GM21723 (cell line): ENCODE results near the gene FLOT2.
"Not testable (repeated sequence)": the region's sequence is repeated elsewhere in the genome, so short reads cannot be mapped to it uniquely, and the experiment has no call there.

ENCODE experiments used
- ATAC-seq: cut with Tn5 transposase; IDR thresholded peaks from one replicate; pipeline ENCODE4 v1.9.1; 2021; ENCODE audit warnings: mild to moderate bottlenecking, moderate library complexity; ENCODE audit not compliant: unreplicated experiment

The FLOT2 gene

DNA sequence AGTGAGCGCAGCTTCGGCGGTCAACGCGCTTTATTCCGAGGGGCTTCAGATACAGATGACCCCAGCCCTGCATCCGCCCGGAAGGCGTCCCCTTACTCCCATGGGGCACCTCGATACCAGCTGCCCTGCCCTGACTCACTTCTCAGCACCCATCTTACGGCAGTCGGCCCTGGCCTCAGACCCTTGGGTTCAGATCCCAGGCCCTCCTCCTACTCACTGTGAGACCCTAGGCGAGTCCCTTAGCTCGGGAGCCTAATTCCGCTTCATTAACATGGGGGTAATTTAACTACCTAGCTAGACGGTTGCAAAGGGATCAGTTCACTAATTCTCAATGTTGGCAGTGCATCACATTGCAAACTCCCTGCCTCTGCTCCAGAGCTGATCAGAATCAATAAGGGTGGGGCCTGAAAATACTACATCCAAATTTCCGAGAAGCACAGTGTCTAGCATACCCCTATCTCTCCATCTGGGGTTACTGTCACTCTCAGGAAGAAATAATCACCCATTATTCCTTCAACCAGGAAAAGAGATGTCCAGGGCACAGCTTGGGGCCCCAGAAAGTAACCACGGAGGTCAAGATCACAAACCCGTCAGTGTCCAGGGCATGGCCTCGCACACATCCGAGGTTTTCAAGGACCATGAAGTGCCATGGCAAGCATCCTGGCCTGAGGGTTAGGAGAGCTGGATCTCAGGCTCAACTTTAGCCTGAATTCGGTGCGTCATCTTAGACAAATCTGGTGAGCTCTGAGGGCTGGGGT lies 415 bp upstream of the FLOT2 start:
- ATAC-seq = peak; percentile 4

DNA sequence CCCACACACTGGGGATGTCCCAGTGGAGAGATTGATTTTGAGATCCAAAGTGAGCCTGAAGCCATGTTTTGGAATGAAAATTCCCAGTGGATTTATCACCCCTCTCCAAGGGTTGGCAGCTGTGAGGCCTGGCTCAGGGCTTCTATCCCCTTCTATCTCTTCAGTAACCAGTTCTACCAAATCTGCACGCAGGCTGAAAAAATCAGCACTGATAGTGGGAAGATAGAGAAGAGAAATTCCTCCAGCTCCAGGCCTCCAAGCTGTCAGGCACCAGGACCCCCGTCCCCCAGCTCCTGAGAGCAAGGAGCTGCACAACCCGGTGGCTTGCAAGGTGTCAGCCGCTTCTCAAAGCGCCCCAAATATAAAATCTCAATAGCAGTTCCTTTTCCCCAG lies 1.0 kb downstream of the FLOT2 start:
- no peak for ATAC-seq

DNA sequence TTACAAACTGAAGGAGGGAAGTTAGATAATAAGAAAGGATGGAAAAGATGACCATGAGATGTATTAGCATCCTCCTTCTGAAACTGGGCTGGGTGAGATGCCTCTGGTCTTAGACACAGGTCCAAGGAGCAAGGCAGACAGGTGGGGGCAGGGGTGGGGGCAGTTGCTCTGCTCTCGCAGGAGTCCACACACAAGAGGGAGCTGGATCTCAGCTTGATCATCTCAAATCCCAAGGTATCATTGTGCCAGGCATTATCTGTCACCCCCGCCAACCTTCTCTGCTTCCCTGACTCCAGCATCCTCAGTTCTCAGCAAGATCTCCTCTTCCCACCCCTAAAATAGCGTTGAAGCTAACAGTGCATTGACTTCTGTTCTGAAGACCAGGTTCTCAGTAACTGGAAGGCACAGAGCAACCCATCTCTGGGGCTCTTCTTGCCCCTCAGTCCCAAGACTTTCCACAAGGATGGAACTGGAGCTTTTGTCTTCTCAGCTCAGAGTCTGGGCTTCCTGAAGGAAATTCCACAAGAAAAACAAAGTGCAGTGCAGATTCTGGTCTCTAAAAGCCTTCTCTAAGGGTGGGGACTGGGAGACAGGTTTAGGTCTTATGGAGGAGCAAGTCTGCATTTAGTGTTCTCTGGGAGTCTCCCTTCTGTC lies 1.6 kb downstream of the FLOT2 start:
- ATAC-seq = no peak

DNA sequence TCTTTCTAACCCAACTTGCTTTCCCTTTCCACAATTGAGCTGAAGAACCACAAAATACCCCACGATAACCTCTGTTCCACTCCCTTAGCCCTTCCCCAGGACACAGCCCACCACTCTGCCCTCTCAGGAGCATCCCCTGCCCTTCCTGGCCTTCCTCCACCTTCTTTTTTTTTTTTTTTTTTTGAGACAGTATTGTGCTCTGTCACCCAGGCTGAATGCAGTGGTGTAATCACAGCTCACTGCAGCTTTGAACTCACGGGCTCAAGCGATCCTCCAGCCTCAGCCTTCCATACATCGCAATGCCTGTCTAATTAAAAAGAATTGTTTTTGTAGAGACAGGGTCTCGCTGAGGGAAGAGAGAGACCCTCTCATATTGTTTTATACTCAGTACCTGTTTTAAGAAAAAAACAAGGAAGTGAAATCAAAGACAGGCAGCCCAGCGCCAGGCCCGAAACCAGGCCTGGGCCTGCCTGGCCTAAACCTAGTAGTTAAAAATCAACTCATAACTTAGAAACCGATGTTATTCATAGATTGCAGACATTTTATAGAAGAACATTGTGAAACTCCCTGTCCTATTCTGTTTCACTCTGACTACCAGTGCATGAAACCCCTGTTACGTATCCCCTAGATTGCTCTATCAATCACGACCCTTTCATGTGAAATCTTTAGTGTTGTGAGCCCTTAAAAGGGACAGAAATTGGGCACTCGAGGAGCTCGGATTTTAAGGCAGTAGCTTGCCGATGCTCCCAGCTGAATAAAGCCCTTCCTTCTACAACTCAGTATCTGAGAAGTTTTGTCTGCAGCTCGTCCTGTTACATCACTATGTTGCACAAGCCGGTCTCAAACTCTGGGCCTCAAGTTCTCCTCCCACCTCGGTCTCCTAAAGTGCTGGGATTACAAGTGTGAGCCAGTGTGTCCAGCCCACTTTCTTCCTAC lies 4.0 kb downstream of the FLOT2 start:
- not testable (repeated sequence) for ATAC-seq

DNA sequence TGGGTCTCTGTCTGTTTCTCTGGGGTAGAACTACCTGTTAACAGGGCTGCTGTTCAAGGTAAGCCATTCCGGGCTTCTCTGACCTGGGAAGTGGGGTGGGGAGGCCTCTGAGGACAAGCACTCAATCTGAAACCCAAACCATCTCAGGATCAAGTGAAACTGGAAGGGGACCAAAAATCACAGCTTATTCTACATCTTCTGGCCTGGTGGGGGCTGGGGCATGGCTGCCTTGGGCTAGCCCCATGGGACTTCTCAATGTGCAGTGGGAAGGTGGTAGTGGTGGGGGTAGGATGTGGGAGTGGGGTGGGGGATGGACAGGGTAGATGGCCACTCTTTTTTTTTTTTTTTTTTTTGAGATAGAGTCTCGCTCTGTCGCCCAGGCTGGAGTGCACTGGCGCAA lies 5.5 kb downstream of the FLOT2 start:
- ATAC-seq = peak; percentile 34

DNA sequence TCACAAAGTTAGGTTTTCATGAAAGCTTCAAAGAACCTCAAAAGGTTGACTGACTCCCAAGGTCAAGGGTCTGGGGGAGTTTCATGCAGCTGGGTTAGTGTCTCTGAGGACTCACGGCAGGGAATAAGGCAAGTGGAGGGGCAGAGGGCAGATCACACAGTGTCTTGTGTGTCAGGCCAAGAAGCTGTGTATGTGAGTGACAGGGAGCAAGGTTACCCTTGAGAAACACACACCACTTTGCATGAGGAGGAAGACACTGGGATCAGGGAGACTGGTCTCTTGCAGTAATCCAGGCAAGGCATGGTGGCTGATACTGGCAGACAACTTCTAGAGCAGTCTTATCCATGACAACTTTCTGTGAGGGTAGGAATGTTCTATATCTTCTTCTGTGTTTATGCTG lies 6.3 kb downstream of the FLOT2 start:
- ATAC-seq = no peak

DNA sequence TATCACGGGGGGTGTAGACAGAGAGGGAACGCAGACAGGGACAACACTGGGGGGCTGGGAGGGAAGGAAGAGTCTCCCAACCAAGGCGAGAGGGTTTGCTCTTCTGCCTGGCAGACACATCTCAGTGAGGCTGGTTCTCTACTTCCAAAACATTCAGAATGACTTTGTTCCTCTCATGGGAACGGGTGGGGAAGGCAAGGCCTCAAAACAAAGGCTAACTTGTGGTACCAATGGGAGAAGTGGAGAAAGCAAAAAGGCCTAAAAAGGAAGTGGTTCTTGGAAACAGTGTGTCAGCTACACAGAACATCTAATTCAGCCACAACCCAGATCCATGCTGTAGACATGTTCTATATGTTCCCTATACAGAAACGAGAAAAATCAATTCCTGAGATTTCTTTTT lies 7.5 kb downstream of the FLOT2 start:
- ATAC-seq = no peak

DNA sequence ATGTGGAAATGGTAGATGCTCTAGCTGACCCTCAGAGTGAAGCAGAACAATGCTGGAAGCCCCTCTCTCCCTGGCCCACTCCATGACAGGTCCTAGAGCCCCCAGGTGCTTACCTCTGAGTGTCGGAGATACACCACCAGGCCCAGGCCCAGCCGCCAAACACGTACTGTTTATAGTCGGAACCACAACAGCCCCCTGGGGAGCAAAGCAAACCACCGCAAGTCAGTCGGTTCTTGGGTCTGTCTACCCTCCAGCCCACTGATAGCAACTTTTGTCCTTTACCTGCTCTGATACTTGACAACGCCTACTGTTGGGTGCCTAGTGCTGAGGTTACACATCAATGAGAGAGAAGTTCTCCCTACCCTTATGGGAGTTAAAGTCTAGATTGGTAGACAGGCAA lies 8.7 kb downstream of the FLOT2 start:
- ATAC-seq = no peak

DNA sequence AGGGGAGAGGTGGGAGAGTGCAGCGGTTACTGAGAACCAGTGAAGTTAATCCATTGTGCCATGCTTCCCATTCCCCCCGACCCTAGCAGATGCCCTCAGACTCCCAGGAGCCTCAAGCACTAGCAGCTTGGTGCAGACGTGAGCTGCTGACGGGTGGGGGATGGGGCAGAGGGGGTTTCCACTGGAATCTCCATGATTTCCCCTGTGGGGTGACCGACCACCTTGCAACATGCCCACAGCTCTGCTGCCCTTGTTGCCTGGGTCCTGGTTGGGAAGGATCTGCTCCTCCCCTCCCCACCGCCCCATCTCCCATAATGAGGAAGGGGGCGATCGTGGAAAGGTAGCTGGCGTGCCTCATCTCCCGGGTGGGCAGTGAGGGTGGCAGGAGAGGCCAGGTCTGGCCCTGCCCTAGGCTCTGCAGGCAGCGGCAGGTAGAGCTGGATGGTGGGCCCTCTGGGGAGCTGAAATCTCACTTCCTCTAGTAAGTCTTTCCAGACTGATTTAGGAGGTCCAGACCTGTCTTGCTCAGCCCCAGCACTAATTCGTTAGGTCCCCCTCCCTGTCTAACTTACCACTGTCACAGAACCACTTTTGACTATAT lies 9.6 kb downstream of the FLOT2 start:
- no peak for ATAC-seq

DNA sequence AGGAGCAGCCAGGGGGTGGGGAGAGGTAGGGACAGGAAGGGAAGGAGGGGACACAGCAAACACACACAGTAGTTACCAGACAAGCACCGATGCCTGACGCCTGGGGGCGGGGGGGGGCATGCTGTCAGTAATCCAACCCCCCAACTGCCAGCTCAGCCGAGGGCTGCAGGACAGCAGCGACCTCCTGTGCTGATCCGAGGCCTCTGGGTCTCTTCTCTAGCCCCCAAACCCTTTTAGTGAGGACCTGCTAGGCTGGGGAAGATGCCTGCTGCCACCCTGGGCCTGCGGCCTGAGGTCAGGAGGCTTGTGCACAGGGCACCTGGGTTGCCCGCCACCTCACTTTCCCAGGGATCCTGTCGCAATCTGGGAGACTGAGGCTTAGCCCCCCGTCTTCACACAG lies 11.6 kb downstream of the FLOT2 start:
- no peak for ATAC-seq

DNA sequence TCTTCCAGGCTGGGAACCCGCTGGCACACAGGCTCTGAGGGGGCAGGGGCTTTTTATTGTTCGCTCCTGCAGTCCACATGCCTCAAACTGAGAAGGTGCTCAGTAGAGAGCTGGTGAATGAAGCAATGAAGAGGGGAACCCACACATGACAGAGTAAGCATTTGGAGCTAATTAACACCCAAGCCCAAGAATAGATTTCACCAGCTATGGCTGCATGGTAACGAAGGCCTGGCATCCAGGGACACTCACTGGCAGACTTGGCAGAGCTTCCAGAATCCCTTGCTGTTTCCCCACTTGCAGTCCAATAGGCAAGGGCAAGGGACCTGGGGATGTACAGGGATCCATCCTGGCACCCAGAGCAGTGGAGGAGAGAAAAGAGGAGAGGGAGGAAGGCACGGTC lies 12.2 kb downstream of the FLOT2 start:
- ATAC-seq = no peak

DNA sequence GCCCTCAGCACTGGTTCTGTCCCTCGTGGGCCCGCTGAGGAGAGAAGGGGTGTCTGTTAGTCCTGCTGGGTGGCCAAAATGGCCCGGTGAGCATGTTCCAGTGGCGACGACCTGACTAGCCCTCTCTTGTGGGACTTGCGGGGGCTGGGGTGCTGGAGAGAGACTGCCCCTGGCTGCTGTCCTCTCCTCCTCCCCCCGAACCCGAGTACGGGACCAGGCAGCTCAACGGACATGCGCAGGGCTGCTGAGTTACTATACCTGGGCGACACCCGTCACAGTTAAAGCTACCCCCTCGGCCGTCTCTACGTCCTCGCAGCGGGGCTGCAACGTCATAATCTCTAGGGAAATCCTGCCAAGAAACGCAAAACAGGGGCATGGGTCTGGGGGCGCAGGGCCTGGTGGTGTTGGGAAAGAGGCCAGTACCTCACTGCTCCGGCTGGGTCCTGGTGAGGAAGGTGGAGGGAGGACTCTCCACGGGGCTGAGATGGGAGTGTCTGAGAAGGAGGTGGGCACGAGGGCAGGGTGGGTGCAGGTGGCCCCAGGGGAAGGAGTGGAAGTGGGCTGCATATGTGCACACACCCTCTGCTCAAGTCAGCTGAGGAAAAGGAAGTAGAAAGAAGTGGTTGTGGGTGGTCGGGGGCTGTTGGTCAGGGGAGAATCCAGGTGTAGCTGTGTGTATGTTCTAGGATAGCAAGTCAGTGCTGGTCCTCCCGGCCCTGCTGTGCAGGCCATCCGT lies 13.4 kb downstream of the FLOT2 start:
- no peak for ATAC-seq

DNA sequence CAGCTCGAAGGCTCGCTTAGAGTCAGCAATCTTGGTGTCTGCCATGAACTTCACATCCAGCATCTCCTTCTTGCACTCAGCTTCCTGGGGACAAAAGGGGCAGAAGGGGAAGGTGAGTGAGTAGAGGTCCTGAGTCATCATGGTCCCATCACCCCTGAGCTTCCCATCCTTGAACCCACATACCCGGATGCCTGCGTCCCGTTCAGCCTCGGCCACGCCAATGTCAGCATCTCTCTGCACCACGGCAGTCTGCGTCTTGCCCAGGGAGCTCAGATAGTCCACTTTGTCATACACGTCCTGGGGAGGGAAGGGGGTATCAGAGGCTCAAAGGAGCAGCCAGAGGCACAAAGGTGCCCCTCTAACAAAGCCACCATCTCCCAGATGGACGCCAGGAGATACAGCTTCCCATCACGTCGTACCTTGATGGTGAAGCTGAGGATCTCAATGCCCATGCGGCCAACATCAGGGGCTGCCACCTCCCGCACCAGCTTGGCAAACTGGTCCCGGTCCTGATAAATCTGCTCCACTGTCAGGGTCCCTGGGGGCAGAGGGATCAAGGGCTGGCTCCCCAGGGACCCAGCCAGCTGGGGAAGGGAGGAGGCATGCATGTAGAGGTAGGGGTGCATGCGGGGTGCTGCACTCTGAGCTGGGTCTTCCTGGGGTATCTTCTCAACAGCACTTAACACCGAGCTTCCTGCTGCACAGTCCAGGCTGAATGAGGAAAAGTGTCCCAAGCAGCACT lies 15.2 kb downstream of the FLOT2 start:
- no peak for ATAC-seq

DNA sequence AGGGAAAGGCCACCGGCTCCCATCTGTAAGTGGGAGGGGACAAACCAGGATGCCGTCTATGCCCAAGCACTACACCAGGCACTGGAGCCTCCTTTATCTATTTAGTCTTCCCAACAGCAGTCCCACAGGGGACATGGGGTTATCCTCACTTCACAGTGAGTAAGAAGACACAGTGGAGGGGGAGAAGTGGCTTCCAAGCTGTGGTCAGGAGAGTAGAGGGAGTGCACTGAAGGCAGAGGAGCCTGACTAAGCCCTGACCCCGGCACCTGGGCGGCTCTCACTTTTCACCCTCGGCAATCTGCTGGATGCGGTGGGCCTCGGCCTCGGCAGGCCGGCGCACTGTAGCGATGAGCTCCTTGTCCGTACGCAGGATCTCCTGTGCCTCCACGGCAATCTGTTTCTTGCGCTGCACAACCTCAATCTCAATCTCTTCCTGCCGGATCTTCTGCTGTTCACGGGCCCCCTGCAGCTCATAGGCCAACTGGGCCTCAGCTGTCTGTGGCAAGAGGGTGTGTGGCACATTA lies 15.9 kb downstream of the FLOT2 start:
- ATAC-seq = no peak

DNA sequence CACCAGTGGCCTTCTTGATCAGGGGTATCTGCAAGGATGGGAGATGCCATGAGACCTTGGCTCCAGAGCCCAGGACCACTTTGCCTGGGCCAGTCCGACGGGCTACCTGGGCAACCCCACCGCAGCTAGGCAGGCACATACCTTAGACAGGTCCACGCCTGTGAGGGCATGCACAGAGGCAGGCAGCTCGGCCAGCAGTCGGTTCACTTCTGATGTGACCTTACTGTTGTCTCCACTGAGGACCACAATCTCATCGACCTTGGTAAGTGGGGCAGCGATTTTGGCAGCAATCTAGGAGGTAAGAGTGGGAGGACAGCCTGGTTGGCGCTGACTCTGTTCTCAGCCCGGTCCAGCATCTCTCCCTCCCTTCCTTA lies 17.0 kb downstream of the FLOT2 start:
- no peak for ATAC-seq

DNA sequence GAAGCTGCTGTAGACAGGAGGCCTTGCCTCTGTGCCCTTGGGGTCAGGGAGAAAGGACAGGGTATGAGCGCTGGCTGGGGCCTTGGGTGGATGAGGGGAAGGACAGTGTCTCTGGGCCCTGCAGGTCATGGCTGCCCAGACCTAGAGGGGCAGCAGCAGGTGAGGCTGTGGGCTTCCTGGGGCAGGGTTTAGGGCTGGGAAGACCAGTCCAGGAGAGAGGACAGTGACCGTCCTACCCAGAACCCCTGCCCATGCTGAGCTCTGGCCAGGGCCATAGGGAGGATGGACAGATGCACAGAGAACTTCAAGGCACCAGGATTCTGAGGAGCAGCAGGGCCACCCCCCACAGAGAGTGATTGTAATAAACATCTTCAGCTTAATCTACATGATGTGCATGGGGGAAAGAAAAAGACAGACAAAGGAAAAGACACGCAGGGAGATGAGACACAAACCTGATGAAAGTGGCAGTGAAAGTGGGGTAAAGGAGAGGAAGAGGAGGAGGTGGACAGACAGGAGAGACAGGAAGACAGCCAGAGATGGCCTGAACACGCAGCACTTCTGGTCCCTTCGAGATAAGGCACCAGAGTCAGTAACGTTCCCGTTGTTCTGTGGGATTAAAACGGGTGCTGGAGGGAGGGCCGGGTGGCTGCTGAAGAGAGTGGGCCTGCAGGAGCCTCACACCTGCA lies 17.5 kb downstream of the FLOT2 start:
- ATAC-seq = no peak

DNA sequence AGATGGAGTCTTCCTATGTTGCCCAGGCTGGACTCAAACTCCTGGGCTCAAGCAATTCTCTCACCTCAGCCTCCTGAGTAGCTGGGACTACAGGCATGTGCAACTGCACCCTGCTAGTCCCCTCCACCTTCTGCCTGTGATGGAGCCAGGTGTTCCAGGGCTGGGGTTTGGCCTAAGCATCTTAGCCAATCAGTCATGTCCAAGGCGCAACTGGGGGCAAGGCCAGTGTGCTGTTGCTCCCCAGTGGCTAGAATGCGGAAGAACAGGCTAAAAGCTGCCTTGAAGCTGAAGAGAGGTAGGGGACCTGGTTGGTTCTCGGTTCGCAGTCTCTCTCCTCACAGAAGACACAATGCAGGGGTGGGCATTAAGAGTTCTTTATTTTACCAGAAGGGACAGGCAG lies 18.6 kb downstream of the FLOT2 start:
- ATAC-seq = no peak

DNA sequence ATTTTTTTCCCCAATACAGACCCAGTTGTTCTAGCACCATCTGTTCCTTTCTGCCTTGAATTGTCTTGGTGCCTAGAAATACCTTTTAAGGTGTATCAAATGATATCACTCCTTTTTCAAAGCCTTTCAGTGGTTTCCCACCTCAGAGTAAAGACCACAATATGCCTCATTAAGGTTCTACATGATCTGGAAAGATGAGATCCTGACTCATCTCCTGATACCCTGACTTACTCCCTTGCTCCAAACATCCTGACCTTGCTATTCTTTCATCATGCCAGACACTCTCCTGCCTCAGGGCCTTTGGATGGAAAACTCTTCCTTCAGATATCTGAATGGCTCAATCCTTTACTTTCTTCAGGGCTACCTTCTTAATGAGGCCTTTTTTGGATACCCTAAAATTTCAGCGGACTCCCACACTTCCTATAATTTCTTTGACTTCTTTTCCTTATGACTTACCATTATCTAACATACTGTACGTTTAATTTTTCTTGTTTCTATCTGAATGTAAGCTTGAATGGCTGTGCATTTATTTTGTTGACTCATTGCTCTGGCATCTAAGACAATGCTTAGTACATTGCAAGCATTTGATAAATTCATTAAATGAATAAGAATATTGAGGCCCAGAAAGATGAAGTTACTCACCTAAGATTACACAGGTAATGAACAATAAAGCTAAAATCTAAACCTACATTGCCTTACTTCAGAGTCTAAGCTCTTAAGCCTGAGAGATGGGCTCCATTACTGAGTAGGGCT lies 19.2 kb downstream of the FLOT2 start:
- ATAC-seq = no peak
